Esophagus muscularis mucosa (tissue), 4 donors: ENCODE measurements around the gene ZNF80. TPM values are rescaled to one million over a fixed set of nuclear protein-coding genes. Genes with fewer than 3 reads are reported as not detected.

Experiments
- DNase-seq: peaks from one replicate; pipeline ENCODE4 v3.0.0-alpha.2; 2017; ENCODE audit errors: extremely low spot score
- H3K27ac ChIP-seq, 4 donors: fragments of 200-600 bp; sonication (generic); replicated peaks in 1 of 4; 1 replicate in 3 of 4; 2 replicates in 1 of 4; pipeline ENCODE4 v1.5.1; 2016 to 2019; ENCODE audit warnings: mild to moderate bottlenecking in 1 of 4
- H3K27me3 ChIP-seq, 4 donors: fragments of 200-600 bp; sonication (generic); one replicate each; pipeline versions ENCODE4 v1.5.1 to v1.6.0; 2016 to 2019
- H3K36me3 ChIP-seq, 4 donors: fragments of 200-600 bp; sonication (generic); one replicate each; pipeline ENCODE4 v1.5.1; 2016 to 2019
- H3K4me1 ChIP-seq, 4 donors: fragments of 200-600 bp; sonication (generic); one replicate each; pipeline ENCODE4 v1.5.1; 2016 to 2019
- H3K4me3 ChIP-seq, 4 donors: fragments of 200-600 bp; sonication (generic); 1 replicate in 2 of 4; 2 replicates in 2 of 4; pipeline ENCODE4 v1.5.1; 2016 to 2019; ENCODE audit warnings: mild to moderate bottlenecking in 4 of 4, moderate library complexity in 1 of 4
- H3K9me3 ChIP-seq, 4 donors: fragments of 200-600 bp; sonication (generic); 1 replicate in 3 of 4; 2 replicates in 1 of 4; pipeline ENCODE4 v1.5.1; 2016 to 2019
- CTCF ChIP-seq, 3 experiments: fragments of 200-600 bp in 2 of 3; fragments of 450-650 bp in 1 of 3; sonication (generic) in 2 of 3; IDR thresholded peaks; one replicate each; pipeline ENCODE4 v1.5.1; 2017 to 2019; ENCODE audit warnings: antibody characterized with exemption in 3 of 3, mild to moderate bottlenecking in 2 of 3, moderate library complexity in 1 of 3
- EP300 ChIP-seq: sonication (generic); formaldehyde crosslinking; IDR thresholded peaks from one replicate; pipeline ENCODE4 v1.6.1; 2017; ENCODE audit warnings: antibody characterized with exemption
- POLR2A ChIP-seq: fragments of 450-650 bp; IDR thresholded peaks from one replicate; pipeline ENCODE4 v1.6.1; 2017; ENCODE audit warnings: antibody characterized with exemption, moderate library complexity, mild to moderate bottlenecking, low read depth
- POLR2AphosphoS5 ChIP-seq, 2 donors: sonication (generic); formaldehyde crosslinking; IDR thresholded peaks; one replicate each; pipeline ENCODE4 v1.6.1; 2017; ENCODE audit warnings: antibody characterized with exemption in 2 of 2
- WGBS: methylation state at CpG from one replicate; pipeline ENCODE4 v1.1.5; 2018; 5-methylcytosine and 5-hydroxymethylcytosine counted together
- intact Hi-C: fragments of 100-400 bp; cut with DNase I; formaldehyde crosslinking; loops from one replicate; pipeline ENCODE4 v1.15.1; 2023
- total RNA-seq, 4 donors: library from RNA; depleted of rRNA; stranded (reverse); fragments of >200 nt; gene quantifications; one replicate each; pipeline versions ENCODE4 v1.1.0 to v1.2.1, GENCODE V29; 2016

ZNF80 gene
- total RNA-seq, 4 donors from 2014 or later: not detected

- H3K36me3 ChIP-seq: no peaks in the 10 kb centered on the region
- DNase-seq: no peak
- no peaks in the 10 kb centered on the region for H3K27me3 ChIP-seq
- no peaks in the 10 kb centered on the region for H3K9me3 ChIP-seq
- no peaks in the 10 kb centered on the region for H3K4me1 ChIP-seq
- TF ChIP-seq EP300 (no peak), POLR2AphosphoS5 (IDR thresholded peaks at IDR 0.05) (no peak), POLR2A (no peak), CTCF (IDR thresholded peaks at IDR 0.05) (no peak)
- intact Hi-C loops: no loop called here
- H3K4me3 ChIP-seq: no peak overlapping the region
- 79% methylated on average over 3 of the region's 3 CpGs for WGBS
- H3K27ac ChIP-seq: no peak overlapping the region
These were observed 31.0 kb downstream of the ZNF80 start for GRCh38 chr3:114206342-114206741.

- intact Hi-C loops: no loop called here
- 69% methylated on average over 2 of the region's 2 CpGs for WGBS
- TF ChIP-seq EP300 (no peak), POLR2AphosphoS5 (IDR thresholded peaks at IDR 0.05) (no peak), POLR2A (no peak), CTCF (IDR thresholded peaks at IDR 0.05) (no peak)
These were observed 31.8 kb downstream of the ZNF80 start for GRCh38 chr3:114205541-114205940.

GRCh38 chr3:114194750-114195149 is 42.6 kb downstream of the ZNF80 start:
- no peak for DNase-seq
- Histone ChIP-seq H3K4me3 (no peak overlapping the region), H3K27ac (no peak overlapping the region), H3K4me1 (no peaks in the 10 kb centered on the region), H3K36me3 (no peaks in the 10 kb centered on the region), H3K9me3 (no peaks in the 10 kb centered on the region), H3K27me3 (no peaks in the 10 kb centered on the region)
- intact Hi-C loops: no loop called here
- whole genome bisulfite sequencing: 96% methylated on average over 1 of the region's 1 CpG
- TF ChIP-seq POLR2A: no peak
- no peak for TF ChIP-seq CTCF (IDR thresholded peaks at IDR 0.05)
- TF ChIP-seq EP300: no peak

More at GRCh38 chr3:114205541-114205940, 31.8 kb downstream of the ZNF80 start:
- H3K4me1 ChIP-seq: no peaks in the 10 kb centered on the region
- H3K36me3 ChIP-seq: no peaks in the 10 kb centered on the region
- no peak overlapping the region for H3K4me3 ChIP-seq
- DNase-seq: no peak
- H3K27ac ChIP-seq: no peak overlapping the region
- no peaks in the 10 kb centered on the region for H3K27me3 ChIP-seq
- no peaks in the 10 kb centered on the region for H3K9me3 ChIP-seq

- no peaks in the 10 kb centered on the region for H3K9me3 ChIP-seq
- H3K4me3 ChIP-seq: no peak overlapping the region
- TF ChIP-seq CTCF (IDR thresholded peaks at IDR 0.05): no peak
- no peak for TF ChIP-seq POLR2A
- no peak for TF ChIP-seq EP300
- TF ChIP-seq POLR2AphosphoS5 (IDR thresholded peaks at IDR 0.05): no peak
- no peaks in the 10 kb centered on the region for H3K4me1 ChIP-seq
- intact Hi-C loops: no loop called here
- DNase-seq: no peak
- H3K27me3 ChIP-seq: no peaks in the 10 kb centered on the region
- no peak overlapping the region for H3K27ac ChIP-seq
- H3K36me3 ChIP-seq: no peaks in the 10 kb centered on the region
These were observed 45.2 kb downstream of the ZNF80 start for GRCh38 chr3:114192136-114192535.

GRCh38 chr3:114186501-114186900 is 50.9 kb downstream of the ZNF80 start:
- Histone ChIP-seq H3K27ac (no peak overlapping the region), H3K9me3 (peaks cover 0 to 9% (median 2%) of the 10 kb centered on the region in 4 donors), H3K36me3 (no peaks in the 10 kb centered on the region), H3K4me1 (no peaks in the 10 kb centered on the region), H3K27me3 (no peaks in the 10 kb centered on the region), H3K4me3 (no peak overlapping the region)
- no peak for DNase-seq
- intact Hi-C loops: no loop called here
- no peak for TF ChIP-seq EP300
- TF ChIP-seq CTCF (IDR thresholded peaks at IDR 0.05): no peak
- no peak for TF ChIP-seq POLR2AphosphoS5 (IDR thresholded peaks at IDR 0.05)
- TF ChIP-seq POLR2A: no peak
